Keratinocyte (primary cell): ENCODE data around the gene SEPTIN10. TPM values are rescaled to one million over a fixed set of nuclear protein-coding genes. Genes with fewer than 3 reads are reported as not detected.

ENCODE experiments used
- DNase-seq: peaks from one replicate; pipeline ENCODE4 v3.0.0-alpha.2; 2011; ENCODE audit warnings: low read depth, missing footprints, low spot score
- FAIRE-seq: peaks from 2 replicates; lab custom pipeline; 2011; peaks lifted over from hg19 to GRCh38; lab: Jason Lieb, UNC
- H2AFZ ChIP-seq: 2 replicates; pipeline ENCODE4 v1.6.0; 2012; ENCODE audit warnings: low read length, control low read depth, inconsistent platforms; ENCODE audit not compliant: control insufficient read depth
- H3K27ac ChIP-seq: 2 replicates; pipeline ENCODE4 v1.5.1; 2011; ENCODE audit warnings: low read length; ENCODE audit not compliant: control insufficient read depth, insufficient read depth
- H3K27me3 ChIP-seq: 3 replicates; pipeline ENCODE4 v1.6.0; 2011; ENCODE audit warnings: low read length; ENCODE audit not compliant: control insufficient read depth, insufficient read depth; ENCODE audit errors: extremely low read depth
- H3K36me3 ChIP-seq, 2 experiments: 2 replicates in 1 of 2; 3 replicates in 1 of 2; pipeline ENCODE4 v1.5.1; 2011; ENCODE audit warnings: low read length in 2 of 2, mild to moderate bottlenecking in 1 of 2; ENCODE audit not compliant: control insufficient read depth in 2 of 2, insufficient read depth in 2 of 2; ENCODE audit errors: extremely low read depth in 1 of 2
- H3K4me1 ChIP-seq: 3 replicates; pipeline ENCODE4 v1.5.1; 2011; ENCODE audit warnings: low read length; ENCODE audit not compliant: control insufficient read depth, insufficient read depth; ENCODE audit errors: extremely low read depth
- H3K4me2 ChIP-seq: 3 replicates; pipeline ENCODE4 v1.6.0; 2011; ENCODE audit warnings: low read depth, low read length; ENCODE audit not compliant: control insufficient read depth, insufficient read depth; ENCODE audit errors: extremely low read depth
- H3K4me3 ChIP-seq, 3 experiments: fragments of 200-600 bp in 1 of 3; sonication (generic) in 1 of 3; 2 replicates in 2 of 3; 3 replicates in 1 of 3; pipeline ENCODE4 v1.5.1; 2011 to 2016; ENCODE audit warnings: low read length in 3 of 3, mild to moderate bottlenecking in 3 of 3, control low read depth in 2 of 3, inconsistent platforms in 1 of 3, low read depth in 1 of 3, mixed read lengths in 1 of 3, mixed run types in 1 of 3, moderate library complexity in 1 of 3; ENCODE audit not compliant: control insufficient read depth in 2 of 3, insufficient read depth in 2 of 3; ENCODE audit errors: extremely low read depth in 1 of 3
- H3K79me2 ChIP-seq: 2 replicates; pipeline ENCODE4 v1.6.0; 2012; ENCODE audit warnings: low read length; ENCODE audit not compliant: control insufficient read depth, insufficient read depth
- H3K9ac ChIP-seq: 3 replicates; pipeline ENCODE4 v1.6.0; 2011; ENCODE audit warnings: low read length; ENCODE audit not compliant: control insufficient read depth, insufficient read depth; ENCODE audit errors: extremely low read depth
- H3K9me1 ChIP-seq: 3 replicates; pipeline ENCODE4 v1.6.0; 2011; ENCODE audit warnings: low read length; ENCODE audit not compliant: control insufficient read depth, insufficient read depth; ENCODE audit errors: extremely low read depth
- H3K9me3 ChIP-seq: 2 replicates; pipeline ENCODE4 v1.5.1; 2012; ENCODE audit warnings: low read depth, low read length; ENCODE audit not compliant: control insufficient read depth
- H4K20me1 ChIP-seq: 3 replicates; pipeline ENCODE4 v1.6.0; 2011; ENCODE audit warnings: low read length; ENCODE audit not compliant: control insufficient read depth, insufficient read depth; ENCODE audit errors: extremely low read depth
- EZH2 ChIP-seq: IDR thresholded peaks from one replicate; pipeline ENCODE4 v1.6.1; 2012; ENCODE audit warnings: inconsistent platforms, mild to moderate bottlenecking, low read length, moderate library complexity
- dilution Hi-C: fragments of 300-500 bp; cut with MboI; formaldehyde crosslinking; loops from one replicate; pipeline ENCODE4 v1.7.0; 2020; ENCODE audit warnings: low sequenced_read_pairs; ENCODE audit not compliant: extremely low pct_ligation_motif_present
- polyA plus RNA-seq, 5 experiments: library from polyadenylated mRNA; depleted of rRNA in 3 of 5; stranded (reverse) in 3 of 5; stranded (forward) in 1 of 5; unstranded in 1 of 5; fragments of >200 nt; gene quantifications; 1 replicate in 1 of 5; 2 replicates in 3 of 5; 3 replicates in 1 of 5; pipeline versions ENCODE4 v1.2.1 to v1.2.3, GENCODE V29; 2011 to 2012; ENCODE audit warnings: missing spikeins in 2 of 5, low read depth in 1 of 5, low replicate concordance in 1 of 5
- TF ChIP-seq, protein P1 (sequence below), 3 experiments: IDR thresholded peaks in 1 of 3; conservative IDR thresholded peaks in 1 of 3; optimal IDR thresholded peaks in 1 of 3; 2 replicates in 2 of 3; 3 replicates in 1 of 3; pipeline versions ENCODE3 to v1.5.1; 2011; ENCODE audit warnings: low read length in 3 of 3, mild to moderate bottlenecking in 3 of 3, moderate library complexity in 2 of 3, control low read depth in 1 of 3, inconsistent platforms in 1 of 3; ENCODE audit not compliant: insufficient read depth in 2 of 3; ENCODE audit errors: extremely low read depth in 1 of 3

The SEPTIN10 gene
- polyA plus RNA-seq, 1 donor (not counting 4 experiments of a cell fraction or from before 2014, with no cell fraction given), result 72.6 TPM

DNA sequence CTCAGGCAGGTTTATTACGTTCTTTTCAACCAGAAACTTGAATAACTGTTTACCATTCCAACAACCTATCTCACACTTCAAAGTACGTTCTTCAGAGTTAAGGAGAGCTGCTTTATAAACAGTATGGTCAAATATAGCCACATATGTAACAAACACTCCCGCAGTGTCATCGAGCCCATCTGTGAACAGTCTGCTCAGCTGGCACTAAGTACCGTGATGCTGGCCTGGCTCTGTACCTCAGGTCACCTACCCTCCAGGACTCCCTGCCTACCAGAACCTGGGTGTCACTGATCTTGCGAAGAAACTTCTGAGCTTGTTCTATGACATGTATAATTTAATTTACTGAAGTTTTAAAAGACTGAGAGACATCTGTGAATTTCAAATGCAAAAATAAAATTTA lies 71.4 kb downstream of the SEPTIN10 start:
- TF ChIP-seq, protein P1, sequence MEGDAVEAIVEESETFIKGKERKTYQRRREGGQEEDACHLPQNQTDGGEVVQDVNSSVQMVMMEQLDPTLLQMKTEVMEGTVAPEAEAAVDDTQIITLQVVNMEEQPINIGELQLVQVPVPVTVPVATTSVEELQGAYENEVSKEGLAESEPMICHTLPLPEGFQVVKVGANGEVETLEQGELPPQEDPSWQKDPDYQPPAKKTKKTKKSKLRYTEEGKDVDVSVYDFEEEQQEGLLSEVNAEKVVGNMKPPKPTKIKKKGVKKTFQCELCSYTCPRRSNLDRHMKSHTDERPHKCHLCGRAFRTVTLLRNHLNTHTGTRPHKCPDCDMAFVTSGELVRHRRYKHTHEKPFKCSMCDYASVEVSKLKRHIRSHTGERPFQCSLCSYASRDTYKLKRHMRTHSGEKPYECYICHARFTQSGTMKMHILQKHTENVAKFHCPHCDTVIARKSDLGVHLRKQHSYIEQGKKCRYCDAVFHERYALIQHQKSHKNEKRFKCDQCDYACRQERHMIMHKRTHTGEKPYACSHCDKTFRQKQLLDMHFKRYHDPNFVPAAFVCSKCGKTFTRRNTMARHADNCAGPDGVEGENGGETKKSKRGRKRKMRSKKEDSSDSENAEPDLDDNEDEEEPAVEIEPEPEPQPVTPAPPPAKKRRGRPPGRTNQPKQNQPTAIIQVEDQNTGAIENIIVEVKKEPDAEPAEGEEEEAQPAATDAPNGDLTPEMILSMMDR (optimal IDR thresholded peaks at IDR 0.05 in 1 of 3, IDR thresholded peaks at IDR 0.05 in 1 of 3, conservative IDR thresholded peaks at IDR 0.05 in 1 of 3; ENCODE audit: extremely low read depth in 1 of 3, insufficient read depth in 2 of 3, low read length in 3 of 3), result no peak
- no peak for TF ChIP-seq EZH2
- no peak for DNase-seq
- H3K4me1 ChIP-seq, result no peaks in the 10 kb centered on the region
- FAIRE-seq, result no peak
- no peaks in the 10 kb centered on the region for H4K20me1 ChIP-seq
- dilution Hi-C loops, result no loop called here
- no peak overlapping the region for H3K9ac ChIP-seq
- no peak overlapping the region for H3K27ac ChIP-seq
- no peaks in the 10 kb centered on the region for H3K9me3 ChIP-seq
- H3K4me2 ChIP-seq, result no peak overlapping the region
- H3K27me3 ChIP-seq, result no peaks in the 10 kb centered on the region
- H2AFZ ChIP-seq, result no peak overlapping the region
- H3K9me1 ChIP-seq, result no peaks in the 10 kb centered on the region
- H3K4me3 ChIP-seq, result no peak overlapping the region
- H3K36me3 ChIP-seq, result peaks cover 3 to 11% of the 10 kb centered on the region in 2 experiments
- no peaks in the 10 kb centered on the region for H3K79me2 ChIP-seq

DNA sequence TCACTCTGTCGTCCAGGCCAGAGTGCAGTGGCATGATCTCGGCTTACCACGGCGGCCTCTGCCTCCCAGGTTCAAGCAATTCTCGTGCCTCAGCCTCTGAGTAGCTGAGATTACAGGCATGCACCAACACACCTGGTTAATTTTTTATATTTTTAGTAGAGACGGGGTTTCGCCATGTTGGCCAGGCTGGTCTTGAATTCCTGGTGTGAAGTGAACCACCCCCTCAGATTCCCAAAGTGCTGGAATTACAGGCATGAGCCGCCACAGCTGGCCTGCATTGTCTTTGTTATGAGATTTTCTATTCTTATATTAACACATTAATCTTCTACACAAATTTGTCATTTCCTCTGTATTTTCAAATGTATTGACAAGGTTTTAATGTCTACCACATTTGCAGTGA lies 75.2 kb downstream of the SEPTIN10 start:
- dilution Hi-C loops, result no loop called here
- H3K9me3 ChIP-seq, result no peaks in the 10 kb centered on the region
- TF ChIP-seq EZH2, result no peak
- TF ChIP-seq, protein P1 (optimal IDR thresholded peaks at IDR 0.05 in 1 of 3, IDR thresholded peaks at IDR 0.05 in 1 of 3, conservative IDR thresholded peaks at IDR 0.05 in 1 of 3; ENCODE audit: extremely low read depth in 1 of 3, insufficient read depth in 2 of 3, low read length in 3 of 3), result no peak
- H3K27me3 ChIP-seq, result peaks cover 4% of the 10 kb centered on the region
- DNase-seq, result no peak
- H3K79me2 ChIP-seq, result no peaks in the 10 kb centered on the region
- no peak overlapping the region for H2AFZ ChIP-seq
- H3K4me1 ChIP-seq, result no peaks in the 10 kb centered on the region
- H3K9me1 ChIP-seq, result no peaks in the 10 kb centered on the region
- no peak overlapping the region for H3K9ac ChIP-seq
- H3K4me3 ChIP-seq, result no peak overlapping the region
- peaks cover 0 to 3% of the 10 kb centered on the region in 2 experiments for H3K36me3 ChIP-seq
- no peak overlapping the region for H3K27ac ChIP-seq
- FAIRE-seq, result no peak
- no peak overlapping the region for H3K4me2 ChIP-seq
- H4K20me1 ChIP-seq, result no peaks in the 10 kb centered on the region
